HPDE6-E6E7 (cell line): Measurements from ENCODE around the gene AACS.
"Not testable (repeated sequence)": the region's sequence is repeated elsewhere in the genome, so short reads cannot be mapped to it uniquely, and the experiment has no call there.

Experiments used
- DNase-seq: peaks from one replicate; pipeline ENCODE4 v3.0.0; 2011; ENCODE audit warnings: missing footprints; ENCODE audit errors: extremely low spot score

AACS gene

GRCh38 chr12:125065021-125065918 lies at the start of gene AACS:
Gene AACS (plus strand): TSS chr12:125065435. CDS start chr12:125065585, 150 bp downstream.
- DNase-seq: peak; percentile 77

- no peak for DNase-seq
These were observed 49.4 kb upstream of the AACS start for GRCh38 chr12:125015680-125016310.

DNA sequence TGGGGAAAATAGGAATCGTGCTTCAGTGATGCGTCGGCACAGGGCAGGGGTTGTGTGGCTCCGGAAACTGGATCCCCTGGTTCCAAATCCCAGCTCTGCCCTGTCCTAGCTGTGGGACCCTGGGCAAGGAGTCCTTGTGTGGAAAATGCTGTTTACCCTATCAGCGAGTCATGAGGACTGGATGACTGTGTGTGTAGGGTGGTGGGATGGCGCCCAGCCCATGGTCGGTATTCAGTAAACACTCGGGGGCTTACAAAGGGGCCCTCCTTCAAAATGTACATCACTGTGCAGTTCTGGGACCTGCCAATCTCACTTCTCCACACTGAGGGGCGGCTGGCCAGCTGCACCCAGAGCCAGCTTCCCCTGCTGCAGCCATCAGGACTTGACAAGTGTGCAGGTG lies 47.4 kb upstream of the AACS start:
- DNase-seq: no peak

DNA sequence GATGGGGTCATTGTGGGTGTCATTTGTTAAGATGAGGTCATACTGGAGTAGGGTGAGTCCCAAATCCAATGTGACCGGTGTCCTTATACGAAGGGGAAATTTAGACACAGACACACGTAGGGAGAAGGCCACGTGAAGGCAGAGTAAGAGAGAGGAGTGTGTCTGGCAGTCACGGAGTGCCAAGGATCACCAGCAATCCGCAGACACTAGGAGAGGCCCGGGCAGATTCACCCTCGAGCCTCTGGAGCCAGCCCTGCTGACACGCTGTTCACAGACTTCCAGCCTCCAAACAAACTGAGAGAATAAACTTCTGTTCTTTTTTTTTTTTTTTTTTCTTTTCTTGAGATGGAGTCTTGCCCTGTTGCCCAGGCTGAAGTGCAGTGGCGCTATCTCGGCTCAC lies 46.9 kb upstream of the AACS start:
- DNase-seq: no peak

DNA sequence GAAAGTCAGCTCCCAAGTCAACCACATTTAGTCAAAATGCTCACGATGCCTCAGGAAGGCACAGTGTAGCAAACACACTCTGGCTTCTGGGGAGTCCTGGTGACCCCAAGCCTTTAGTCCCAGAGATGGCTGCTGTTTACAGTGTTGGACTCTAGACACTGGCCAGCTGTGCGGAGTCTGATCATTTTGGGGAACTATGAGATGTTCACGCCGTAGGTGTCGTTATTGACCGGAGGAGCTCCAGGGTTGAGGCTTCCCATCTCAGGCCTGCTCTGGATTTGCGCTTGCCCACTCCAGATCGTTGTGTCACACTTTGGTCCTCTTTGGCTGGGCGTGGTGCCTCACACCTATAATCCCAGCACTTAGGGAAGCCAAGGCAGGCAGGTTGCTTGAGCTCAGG lies 44.1 kb upstream of the AACS start:
- DNase-seq: no peak

GRCh38 chr12:125021771-125022170 lies 43.5 kb upstream of the AACS start:
- DNase-seq: no peak

GRCh38 chr12:125023065-125023464 lies 42.2 kb upstream of the AACS start:
- DNase-seq: no peak

- DNase-seq: no peak
These were observed 40.2 kb upstream of the AACS start for GRCh38 chr12:125024949-125025563.

DNA sequence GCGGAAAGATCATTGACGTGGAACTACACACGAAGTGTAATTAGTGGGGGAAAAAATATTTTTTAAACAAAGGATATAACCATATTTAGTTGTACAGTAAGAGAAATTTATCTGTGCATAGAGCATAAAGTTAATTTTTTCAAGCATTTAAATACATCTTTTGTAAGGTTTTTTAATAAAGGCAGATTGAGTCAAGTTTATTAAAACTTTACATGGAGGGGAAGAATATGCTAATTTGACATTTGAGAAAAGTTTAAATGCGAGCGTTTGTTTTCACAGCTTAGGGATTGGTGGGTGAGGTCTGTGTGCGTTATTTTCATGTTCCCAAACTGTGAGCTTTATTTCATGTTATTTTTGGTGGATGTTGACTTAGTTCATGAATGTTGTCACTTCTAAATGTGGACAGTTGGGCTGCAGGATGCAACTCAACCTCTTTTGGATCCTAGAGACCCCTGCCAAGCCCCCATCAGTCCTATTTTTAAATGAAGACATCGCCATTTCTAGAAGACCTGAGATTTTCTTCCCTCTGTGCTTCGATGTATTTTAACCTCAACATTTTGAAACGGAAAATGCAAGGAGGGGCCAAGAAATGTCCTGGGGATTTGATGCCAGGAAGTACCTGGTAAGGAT lies 39.5 kb upstream of the AACS start:
- no peak for DNase-seq

- DNase-seq: no peak
These were observed 37.1 kb upstream of the AACS start for GRCh38 chr12:125028106-125028505.

DNA sequence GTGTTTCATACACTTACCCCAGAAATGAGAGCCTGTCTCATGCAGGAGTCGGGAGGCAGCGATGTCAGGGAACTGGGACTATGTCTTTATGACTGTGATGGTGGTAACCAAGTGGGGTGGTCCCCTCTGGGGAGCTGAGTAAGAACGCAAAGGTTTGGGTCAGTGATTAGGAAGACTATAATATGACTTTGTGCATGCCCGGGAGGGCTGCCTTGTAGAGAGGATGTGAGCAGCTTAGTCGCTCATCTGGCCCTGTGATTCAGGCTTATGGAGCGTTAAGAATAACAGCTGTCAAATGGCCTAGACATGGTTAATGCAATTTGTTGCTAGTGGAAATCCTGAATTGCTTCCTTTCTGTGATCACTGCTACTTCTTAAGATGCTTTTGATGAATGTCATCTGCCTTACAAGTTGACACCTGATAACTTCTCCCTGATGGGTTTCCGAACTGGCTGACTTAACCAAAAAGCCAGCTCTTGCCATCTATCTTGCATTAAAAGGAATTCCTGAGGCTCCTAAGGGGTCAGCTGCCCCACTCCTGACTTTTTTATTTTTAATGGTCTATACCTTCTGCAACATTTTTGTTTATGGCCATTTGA lies 35.4 kb upstream of the AACS start:
- no peak for DNase-seq

DNA sequence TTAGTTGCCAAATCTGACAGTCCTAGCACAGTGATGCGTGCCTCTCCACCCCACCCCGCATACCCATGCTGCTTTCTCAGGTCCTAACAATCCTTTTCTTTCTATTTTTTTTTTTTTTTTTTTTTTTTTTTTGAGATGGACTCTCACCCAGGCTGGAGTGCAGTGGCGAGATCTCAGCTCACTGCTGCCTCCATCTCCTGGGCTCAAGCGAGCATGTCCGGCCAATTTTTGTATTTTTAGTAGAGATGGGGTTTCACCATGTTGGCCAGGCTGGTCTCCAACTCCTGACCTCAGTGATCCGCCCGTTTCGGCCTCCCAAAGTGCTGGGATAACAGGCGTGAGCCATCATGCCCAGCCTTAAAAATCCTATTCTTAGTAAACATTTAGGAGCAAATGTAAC lies 33.8 kb upstream of the AACS start:
- not testable (repeated sequence) for DNase-seq

GRCh38 chr12:125032466-125033152 lies 32.6 kb upstream of the AACS start:
- DNase-seq: no peak

DNA sequence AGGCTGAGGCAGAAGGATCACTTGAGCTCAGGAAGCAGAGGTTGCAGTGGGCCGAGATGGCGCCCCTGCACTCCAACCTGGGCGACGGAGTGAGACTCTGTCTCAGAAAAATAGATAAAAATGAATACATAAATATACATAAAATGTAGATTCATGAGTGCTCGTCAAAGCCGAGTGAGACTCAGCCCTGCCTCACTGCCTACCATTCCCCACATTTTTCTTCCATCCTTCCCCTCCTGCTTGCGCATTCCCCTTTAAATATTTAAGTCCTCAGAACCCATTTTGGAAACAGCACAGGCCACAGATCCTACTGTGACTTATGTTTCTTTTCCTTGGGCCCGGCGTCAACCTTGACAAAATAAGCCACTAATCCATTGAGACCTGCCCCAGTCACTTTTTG lies 31.9 kb upstream of the AACS start:
- DNase-seq: no peak

GRCh38 chr12:125038976-125039625 lies 26.1 kb upstream of the AACS start:
- no peak for DNase-seq

DNA sequence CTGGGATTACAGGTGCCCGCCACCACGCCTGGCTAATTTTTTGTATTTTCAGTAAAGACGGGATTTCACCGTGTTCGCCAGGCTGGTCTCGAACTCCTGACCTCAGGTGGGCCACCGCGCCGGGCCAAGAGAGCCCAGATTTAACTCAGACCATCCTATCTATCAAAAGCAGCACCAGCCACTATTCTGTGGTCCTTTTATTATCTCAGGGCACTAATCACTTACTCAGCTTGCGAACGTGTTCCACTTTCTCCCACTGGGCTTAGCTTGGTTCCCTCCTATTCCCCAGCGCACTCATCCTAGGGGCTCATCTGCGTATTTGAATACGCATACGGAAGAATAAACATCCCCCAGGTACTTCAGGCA lies 16.2 kb upstream of the AACS start:
- DNase-seq: no peak

- no peak for DNase-seq
These were observed 14.8 kb upstream of the AACS start for GRCh38 chr12:125050446-125050845.

- no peak for DNase-seq
These were observed 14.4 kb upstream of the AACS start for GRCh38 chr12:125050868-125051267.

DNA sequence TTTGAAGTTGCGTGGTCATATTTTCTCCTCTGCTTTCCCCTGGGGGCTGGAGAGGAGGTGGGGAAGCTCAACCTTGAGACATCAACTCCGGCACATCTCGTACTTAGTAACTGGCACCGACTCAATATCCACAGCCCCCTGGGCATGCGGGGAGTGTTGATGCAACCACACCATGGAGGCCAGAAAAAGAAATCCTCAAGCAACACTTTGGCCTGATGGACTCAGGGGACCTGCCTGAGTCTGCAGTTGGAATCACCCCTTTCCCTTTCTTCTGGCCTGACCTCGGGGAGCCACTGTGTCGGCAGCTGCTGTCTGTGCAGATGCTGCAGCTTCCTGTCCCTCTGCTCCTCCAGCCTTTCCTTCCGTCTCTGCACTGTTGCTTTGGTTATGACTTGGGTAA lies 11.4 kb upstream of the AACS start:
- no peak for DNase-seq

DNA sequence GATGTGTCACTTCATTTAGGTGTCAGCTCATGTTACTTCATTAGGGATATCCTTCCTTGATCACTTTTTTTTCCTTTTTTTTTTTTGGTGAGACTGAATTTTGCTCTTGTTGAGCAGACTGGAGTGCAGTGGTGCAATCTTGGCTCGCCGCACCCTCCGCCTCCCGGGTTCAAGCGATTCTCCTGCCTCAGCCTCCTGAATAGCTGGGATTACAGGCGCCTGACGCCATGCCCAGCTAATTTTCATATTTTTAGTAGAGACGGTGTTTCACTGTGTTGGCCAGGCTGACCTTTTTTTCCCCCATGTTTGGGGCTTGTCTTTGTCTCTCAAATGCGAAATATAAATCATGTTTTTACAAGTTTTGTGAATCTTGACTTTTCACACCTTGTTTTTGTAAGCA lies 9.6 kb upstream of the AACS start:
- no peak for DNase-seq

DNA sequence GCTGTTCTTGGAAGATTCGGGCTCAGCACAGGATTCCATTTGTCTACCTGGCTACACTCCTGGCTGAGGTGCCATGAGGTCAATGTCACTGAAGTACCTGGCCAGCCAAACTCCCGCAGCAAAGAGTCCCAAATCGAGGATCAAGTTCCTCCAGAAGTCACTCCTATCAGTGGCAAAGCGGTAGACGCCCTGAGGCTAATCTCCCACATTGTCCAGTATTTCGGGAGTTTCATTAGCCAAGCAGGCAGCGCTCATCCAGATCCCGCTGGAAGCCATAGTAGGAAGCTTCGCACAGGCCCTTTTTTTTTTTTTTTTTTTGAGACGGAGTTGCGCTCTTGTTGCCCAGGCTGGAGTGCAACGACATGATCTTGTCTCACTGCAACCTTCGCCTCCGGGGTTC lies 8.9 kb upstream of the AACS start:
- DNase-seq: no peak
